Stimulated activated CD8-positive, alpha-beta memory T cell treated with anti-CD3 and anti-CD28 coated beads, Interleukin-2, amount 100 ng/mL, for 1 hour (primary cell): ENCODE measurements around the gene GALC.

ENCODE experiments used
- DNase-seq, 2 donors: peaks; one replicate each; pipeline ENCODE4 v3.0.0-alpha.2; 2020; ENCODE audit warnings: low read depth in 2 of 2

Gene GALC

DNA sequence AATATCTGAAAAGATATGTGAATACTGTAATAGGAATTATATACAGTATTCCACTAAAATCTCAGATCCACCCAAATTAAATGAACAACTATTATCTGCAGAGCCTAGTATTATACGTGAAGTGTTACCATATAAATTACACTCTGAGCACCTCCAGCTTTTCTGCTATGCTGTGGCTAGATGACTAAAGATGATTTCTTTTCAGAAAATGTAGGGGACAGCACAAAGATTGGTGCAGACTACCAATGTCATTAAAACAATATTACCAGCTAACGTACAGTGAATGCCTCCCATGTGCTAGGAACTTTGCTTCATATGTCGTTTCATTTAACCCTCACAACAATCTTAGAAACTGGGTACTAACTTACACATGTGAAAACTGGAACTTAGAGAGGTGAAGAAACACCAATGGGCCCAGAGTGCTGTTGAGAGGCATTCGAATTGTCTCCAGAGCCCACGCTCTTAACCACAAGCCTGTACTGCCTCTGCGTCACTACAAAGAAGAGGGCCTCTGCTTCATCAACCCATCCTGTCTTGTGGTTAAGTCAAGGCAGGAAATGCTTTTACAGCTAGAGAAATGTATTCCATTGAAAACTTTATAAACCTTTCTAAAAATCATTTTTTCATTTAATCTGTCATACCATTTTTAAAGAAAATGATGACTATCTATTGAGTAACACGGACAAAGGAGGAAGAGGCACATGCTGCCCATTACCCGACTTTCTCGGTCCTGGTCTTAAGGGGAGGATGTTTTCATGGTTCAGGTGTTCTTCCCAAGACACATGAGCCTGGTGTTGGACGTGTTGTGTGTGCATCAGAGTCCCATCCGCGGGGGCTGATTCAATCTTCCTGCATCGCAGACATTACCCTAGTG, 13.2 kb upstream of the GALC start:
- DNase-seq: peak; percentile 37 to 40

DNA sequence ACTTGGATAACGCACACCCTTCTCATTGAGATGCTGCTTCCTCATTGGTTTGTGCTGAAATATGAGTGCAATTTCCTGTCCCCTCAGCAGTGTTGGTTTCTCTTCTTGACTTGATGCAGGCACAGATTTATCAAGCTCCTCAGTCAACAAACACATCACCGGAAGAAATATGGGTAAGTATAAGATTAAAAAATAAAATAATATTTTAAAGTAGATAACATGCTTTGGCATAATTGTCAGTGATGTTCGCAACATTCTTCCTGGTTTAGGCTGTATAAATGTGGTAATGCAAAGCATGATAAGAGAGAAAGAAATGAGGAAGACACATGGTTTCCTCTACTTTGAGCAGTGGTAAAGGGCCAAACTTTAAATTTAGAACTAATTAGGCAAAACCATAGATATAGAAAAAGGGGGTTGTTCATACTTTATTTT, 12.1 kb upstream of the GALC start, which contains the start of gene GPR65:
GPR65 (plus strand) TSS at position 86 of the 432 bp plus-strand sequence. CDS start 5,713 bp downstream, outside the sequence.
- no peak for DNase-seq

DNA sequence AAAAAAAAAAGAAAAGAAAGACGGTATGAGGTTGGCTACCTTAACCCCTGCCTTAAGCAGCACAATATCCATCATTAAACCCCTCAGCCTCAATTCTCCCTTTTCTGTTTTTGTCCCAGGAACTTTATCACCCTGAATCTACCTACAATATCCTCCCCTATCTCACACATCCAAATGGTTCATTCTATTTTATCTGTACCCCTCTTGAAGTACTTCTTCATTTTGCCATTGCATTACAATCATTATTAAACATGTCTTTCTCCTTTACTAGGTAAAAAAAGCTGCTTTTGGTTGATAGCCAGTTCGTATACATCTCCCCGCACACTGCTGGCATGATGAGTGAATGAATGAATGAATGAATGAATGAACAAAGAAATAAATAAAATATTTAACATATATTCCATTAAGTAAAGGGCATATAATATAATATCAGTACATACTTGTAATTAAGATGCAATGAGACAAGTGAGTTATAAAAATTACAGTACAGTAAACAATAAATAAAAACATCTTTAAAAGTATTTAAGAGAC, 11.6 kb upstream of the GALC start:
- DNase-seq: no peak

DNA sequence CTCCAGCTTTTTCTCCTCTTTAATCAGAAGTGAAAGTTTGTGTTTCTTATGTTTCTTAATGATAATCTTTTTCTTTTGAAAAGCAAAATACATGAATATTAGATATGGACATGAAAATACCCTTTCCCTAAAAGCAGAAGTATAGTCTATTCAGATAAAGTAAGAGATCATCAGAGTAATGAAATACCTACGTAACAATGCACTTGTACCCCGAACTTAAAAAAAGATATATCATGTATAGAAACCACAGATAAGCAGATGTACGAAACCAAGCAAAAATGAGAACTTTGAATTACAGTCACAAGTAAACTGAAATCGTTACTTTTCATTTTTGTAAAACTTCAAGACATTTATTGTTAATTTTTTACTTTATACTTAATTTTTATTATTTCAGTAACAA, 10.4 kb upstream of the GALC start:
- no peak for DNase-seq

DNA sequence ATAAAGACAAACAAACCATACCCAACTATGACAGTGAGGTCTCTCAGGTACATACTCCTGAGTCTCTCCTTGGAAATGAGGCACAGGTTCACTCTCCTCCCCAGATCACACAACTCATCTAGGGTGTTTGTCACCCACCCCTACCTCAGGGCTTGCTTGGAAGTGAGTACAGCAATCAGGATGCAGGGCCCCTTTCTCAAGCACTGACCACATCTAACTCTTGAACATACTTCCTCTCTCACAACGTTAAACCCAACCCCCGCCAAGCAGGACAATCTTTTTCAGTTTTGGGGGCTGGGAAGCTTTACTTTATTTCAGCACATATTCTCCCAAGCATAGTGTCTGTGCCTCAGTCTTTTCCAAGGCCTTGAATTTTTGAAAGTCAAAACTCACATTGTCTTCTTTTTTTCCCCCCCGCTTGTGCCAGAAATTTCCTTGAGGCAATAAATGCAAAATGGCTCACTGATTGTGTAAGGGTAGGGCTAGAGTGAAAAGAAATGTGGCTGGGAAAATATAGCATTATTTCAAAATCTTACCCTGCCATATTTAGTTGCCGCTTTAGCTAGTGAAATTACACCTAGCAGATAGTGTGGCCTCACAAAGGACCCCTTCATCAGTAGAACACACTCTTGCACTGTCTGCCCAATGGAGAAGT, 9.6 kb upstream of the GALC start:
- no peak for DNase-seq

DNA sequence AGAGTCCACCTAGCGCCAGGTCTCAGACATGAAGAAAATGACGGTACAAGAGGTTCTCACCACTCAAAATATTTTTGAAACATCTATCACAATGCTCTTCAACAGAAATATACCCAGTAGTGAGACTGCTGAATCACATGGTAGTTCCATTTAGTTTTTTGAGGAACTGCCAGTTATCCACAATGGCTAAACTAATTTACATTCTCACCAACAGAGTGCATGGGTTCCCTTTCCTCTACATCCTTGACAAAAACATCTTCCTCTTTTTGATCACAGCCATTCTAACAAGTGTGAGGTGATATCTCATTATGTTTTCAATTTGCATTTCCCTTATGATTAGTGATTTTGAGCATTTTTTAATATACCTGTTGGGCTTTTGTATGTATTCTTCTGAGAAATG, 6.3 kb upstream of the GALC start:
- DNase-seq: no peak

DNA sequence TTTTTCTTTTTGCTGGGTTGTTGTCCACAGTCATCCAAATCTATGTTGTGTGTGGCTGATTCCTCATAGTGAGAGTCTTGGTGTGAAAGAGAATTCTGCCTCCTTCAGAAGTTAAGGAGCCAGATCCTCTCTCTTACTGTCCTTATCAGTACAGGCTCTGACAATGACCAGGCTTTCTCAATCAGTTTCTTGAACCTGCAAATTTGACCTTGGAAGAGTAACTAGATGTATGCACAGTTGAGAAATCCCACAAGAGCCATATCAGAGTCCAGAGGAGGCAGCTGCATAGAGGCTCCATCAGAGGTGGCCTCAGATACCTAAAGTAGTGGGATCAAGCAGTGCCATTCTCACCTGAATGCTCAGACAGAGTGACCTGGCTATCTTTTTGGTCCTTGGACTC, 5.5 kb upstream of the GALC start:
- DNase-seq: no peak

DNA sequence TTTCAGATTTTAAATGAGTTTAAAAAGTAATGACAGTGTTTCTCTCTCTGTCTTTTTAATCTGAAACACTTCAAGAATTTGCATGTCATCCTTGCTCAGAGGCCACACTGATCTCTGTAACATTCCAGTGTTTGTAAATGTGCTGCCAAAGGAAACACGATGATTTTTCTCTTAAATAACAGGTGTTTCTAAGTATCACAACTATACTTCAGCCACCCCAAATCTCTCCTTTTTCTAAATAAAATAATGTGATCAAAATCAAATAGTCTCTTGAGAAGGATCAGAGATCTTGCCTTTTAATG, 3.3 kb upstream of the GALC start:
- DNase-seq: no peak

DNA sequence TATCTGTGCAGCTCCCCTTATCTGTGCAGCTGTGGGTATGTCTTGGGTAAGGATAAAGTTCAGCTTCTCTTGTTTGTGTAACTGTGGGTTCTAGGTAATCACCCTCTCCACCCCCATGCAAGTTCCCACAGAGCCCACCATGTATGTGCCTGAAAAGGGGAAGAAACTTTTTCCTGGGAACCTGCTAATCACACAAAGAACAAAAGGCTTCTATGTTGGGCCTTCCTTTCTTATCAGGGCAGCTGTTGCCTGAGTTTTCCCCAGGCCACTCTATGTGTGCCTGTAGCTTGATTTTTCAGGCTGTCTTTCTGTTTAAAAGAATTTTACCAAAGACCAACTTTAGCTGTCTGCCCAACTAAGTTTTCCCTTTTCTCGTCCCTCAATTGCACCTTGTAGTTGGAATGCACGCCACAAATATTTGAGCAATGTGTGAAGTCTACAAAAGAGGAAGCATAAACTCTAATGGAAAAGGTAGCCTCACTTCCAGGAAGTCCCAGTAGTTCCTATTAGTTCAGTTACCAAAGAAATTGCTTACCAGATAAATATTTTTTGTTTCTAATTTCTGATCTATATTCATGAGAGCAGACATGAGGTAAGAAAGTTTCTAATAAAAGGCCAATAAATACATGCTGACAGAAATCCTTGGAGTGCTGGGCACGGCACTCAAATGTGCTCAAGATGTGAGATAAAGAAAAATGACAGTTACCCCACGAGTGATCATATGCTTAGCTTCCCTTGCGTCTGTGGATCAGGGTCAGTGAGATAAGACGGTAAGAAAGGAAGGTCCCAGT, 2.7 kb upstream of the GALC start:
- no peak for DNase-seq

GRCh38 chr14:87994974-87995373, 2.0 kb upstream of the GALC start:
- DNase-seq: no peak

- DNase-seq: no peak
Measured at GRCh38 chr14:87992346-87992717, 650 bp downstream of the GALC start.

- no peak for DNase-seq
Measured at GRCh38 chr14:87990682-87991081, 2.3 kb downstream of the GALC start.

GRCh38 chr14:87989956-87990299, 3.1 kb downstream of the GALC start:
- DNase-seq: no peak

GRCh38 chr14:87989221-87989955, 3.6 kb downstream of the GALC start:
- no peak for DNase-seq

DNA sequence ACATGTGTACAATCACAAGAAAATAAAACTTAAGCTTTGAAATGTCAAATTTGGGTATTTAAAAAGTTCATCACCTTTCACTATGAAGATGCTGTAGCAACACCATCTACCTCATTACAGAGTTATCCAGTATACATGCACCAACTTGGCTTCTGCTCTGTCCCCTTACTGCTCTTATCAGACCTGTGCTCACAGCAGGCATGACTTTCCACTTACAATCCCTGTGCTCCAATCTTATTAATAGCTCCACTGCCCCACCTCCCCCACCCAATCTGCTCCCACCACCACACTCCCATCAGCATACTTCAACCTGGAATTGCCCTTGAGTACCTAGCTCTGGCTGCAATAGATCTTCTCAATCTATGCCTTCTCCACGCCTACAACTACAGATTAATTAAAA, 13.3 kb downstream of the GALC start:
- DNase-seq: no peak

DNA sequence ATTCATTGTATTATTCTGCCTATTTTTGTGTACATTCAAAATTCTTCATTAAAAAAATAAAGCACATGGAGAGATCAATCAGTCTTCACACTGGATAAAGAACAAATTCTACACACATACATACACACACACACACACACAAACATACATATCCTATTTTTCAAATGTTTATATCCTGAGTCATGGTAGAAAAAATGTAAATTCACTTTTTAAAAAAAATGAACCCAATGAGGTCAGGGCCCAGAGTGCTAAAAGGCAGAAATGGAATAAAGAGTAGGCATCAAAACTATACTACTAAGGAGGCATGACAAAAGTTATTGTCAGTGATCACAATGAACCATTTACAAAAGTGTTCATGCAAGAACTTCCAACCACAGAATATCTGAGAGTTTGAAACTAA, 17.3 kb downstream of the GALC start:
- DNase-seq: no peak

GRCh38 chr14:87971010-87971409, 22.0 kb downstream of the GALC start:
- no peak for DNase-seq

DNA sequence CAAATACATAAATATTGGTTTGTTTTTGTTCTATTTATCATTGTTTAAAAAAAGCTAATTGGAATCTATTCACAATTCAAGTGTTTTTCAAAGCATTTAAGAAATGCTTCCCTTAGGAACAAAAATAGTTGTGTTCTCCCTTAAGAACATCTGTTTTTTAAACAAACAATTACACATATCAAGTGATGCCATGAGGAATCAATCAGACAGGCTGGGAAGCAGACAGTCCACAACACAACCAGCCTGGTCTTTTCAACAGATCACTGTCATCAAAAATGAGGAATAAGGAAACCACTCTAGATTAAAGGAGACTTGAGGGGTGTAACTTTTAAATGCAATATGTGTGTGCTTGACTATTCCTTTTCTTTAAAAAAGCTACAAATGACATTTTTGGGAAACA, 25.5 kb downstream of the GALC start:
- DNase-seq: no peak

DNA sequence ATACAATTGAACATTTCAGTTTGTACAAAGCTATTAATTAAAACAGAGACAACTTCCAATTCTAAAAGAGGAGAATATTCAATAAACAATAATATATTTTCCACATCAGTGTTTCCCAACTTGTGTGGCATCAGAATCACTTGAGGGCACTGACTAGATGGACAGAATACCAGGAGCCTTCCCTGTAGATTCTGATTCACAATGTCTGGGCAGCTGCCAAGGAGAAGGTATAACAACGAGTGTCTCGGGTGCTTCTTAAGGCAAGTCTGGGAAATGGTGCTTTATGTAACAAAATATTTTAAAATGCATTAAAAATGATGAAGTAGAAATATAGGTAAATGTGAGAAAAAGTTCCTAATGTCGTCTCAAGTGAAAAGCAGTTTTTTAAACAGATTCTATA, 26.2 kb downstream of the GALC start:
- no peak for DNase-seq

GRCh38 chr14:87961246-87961645, 31.7 kb downstream of the GALC start:
- DNase-seq: no peak

DNA sequence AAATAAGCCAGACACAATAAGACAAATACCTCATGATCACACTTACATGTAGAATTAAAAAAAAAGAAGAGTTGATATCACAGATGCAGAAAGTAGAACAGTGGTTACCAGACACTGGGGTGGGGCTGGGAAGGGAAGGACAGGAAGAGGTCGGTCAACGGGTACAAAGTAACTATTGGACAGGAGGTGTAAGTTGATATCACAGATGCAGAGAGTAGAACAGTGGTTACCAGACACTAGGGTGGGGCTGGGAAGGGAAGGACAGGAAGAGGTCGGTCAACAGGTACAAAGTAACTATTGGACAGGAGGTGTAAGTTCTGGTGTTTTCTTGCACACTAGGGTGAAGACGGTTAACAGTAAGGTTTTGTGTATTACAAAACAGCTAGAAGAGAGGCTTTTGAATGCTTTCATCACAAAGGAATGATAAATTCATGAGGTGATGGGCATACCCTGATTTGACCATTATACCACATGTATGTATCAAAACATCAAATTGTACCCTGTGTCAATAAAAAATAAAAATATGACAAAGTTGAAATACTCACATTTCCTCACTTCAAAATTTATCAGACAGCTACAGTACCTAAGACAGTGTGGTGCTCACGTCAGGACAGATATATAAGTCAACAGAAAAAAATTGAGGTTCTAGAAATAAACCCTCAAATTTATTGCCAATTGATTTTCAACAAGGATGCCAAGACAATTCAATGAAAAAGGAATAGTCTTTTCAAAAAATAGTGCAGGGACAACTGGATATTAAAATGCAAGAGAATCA, 32.8 kb downstream of the GALC start:
- DNase-seq: no peak
